ENCODE measurements around the gene ECHDC3. TPM values are rescaled to one million over a fixed set of nuclear protein-coding genes. Genes with fewer than 3 reads are reported as not detected.
A peak's percentile ranks its signal among the peaks of the same experiment; 100 is the strongest.

The ECHDC3 gene
- total and polyA plus RNA-seq, 2 of the 13 experiments (the other 11 are each of a cell fraction or from before 2014, with no cell fraction given), result not detected

GRCh38 chr10:11757454-11757820, 15.3 kb downstream of the ECHDC3 start (continued):
- TF ChIP-seq ZBTB37 (CRISPR knock-in tag; IDR thresholded peaks at IDR 0.05), result no peak
- no peak for TF ChIP-seq ZFAT (CRISPR knock-in tag; conservative IDR thresholded peaks at IDR 0.05)
- TF ChIP-seq ZEB1 (IDR thresholded peaks at IDR 0.05; ENCODE audit: insufficient replicate concordance, low read depth), result no peak
- TF ChIP-seq ZNF10 (CRISPR knock-in tag; IDR thresholded peaks at IDR 0.05; ENCODE audit: borderline replicate concordance, low read depth), result no peak
- no peak for TF ChIP-seq CEBPG (CRISPR knock-in tag; IDR thresholded peaks at IDR 0.05)
- TF ChIP-seq ZNF580 (CRISPR knock-in tag; IDR thresholded peaks at IDR 0.05; ENCODE audit: borderline replicate concordance, low read depth), result no peak; the same call in 1 of the 2 replicates
- TF ChIP-seq PREB (CRISPR knock-in tag; IDR thresholded peaks at IDR 0.05), result no peak
- no peak for TF ChIP-seq NBN (conservative IDR thresholded peaks at IDR 0.05)
- TF ChIP-seq TOPORS (CRISPR knock-in tag; IDR thresholded peaks at IDR 0.05), result no peak
- TF ChIP-seq ELF1 (CRISPR knock-in tag; IDR thresholded peaks at IDR 0.05), result no peak
- no peak for TF ChIP-seq EED (CRISPR knock-in tag; IDR thresholded peaks at IDR 0.05)
- TF ChIP-seq ZNF275 (CRISPR knock-in tag; IDR thresholded peaks at IDR 0.05; ENCODE audit: borderline replicate concordance), result no peak
- TF ChIP-seq CEBPB (IDR thresholded peaks at IDR 0.05; ENCODE audit: borderline replicate concordance, low read depth, low read length), result no peak
- no peak for TF ChIP-seq ZBTB7B (CRISPR knock-in tag; IDR thresholded peaks at IDR 0.05)
- no peak for TF ChIP-seq ZNF562 (CRISPR knock-in tag; IDR thresholded peaks at IDR 0.05; ENCODE audit: borderline replicate concordance)
- no peak for TF ChIP-seq ZNF484 (CRISPR knock-in tag; IDR thresholded peaks at IDR 0.05; ENCODE audit: borderline replicate concordance, low read depth)
- no peak for TF ChIP-seq NFATC3 (CRISPR knock-in tag; IDR thresholded peaks at IDR 0.05)
- TF ChIP-seq MYNN (CRISPR knock-in tag; IDR thresholded peaks at IDR 0.05; ENCODE audit: low read depth), result no peak
- no peak for TF ChIP-seq TRAFD1 (CRISPR knock-in tag; IDR thresholded peaks at IDR 0.05; ENCODE audit: borderline replicate concordance)
- TF ChIP-seq MIER3 (CRISPR knock-in tag; IDR thresholded peaks at IDR 0.05; ENCODE audit: borderline replicate concordance), result no peak
- TF ChIP-seq SETDB1 (CRISPR knock-in tag; IDR thresholded peaks at IDR 0.05; ENCODE audit: borderline replicate concordance), result no peak
- TF ChIP-seq ZNF224 (CRISPR knock-in tag; IDR thresholded peaks at IDR 0.05), result no peak
- TF ChIP-seq THAP8 (CRISPR knock-in tag; IDR thresholded peaks at IDR 0.05; ENCODE audit: borderline replicate concordance), result no peak
- TF ChIP-seq ZNF781 (CRISPR knock-in tag; IDR thresholded peaks at IDR 0.05; ENCODE audit: borderline replicate concordance, not compliant biosample characterization), result no peak
- TF ChIP-seq ZNF724P (CRISPR knock-in tag; IDR thresholded peaks at IDR 0.05; ENCODE audit: borderline replicate concordance), result no peak
- peak; percentile 45; the same call in 1 of the 2 replicates for TF ChIP-seq MED1 (CRISPR knock-in tag; IDR thresholded peaks at IDR 0.05)

Data from HepG2 (cell line).